ENCODE data around the gene MAGI3. TPM values are rescaled to one million over a fixed set of nuclear protein-coding genes. Genes with fewer than 3 reads are reported as not detected.

MAGI3 gene
- polyA plus RNA-seq, 2 of the 4 experiments (the other 2 are of a cell fraction) = 3.8 to 7.9 TPM

- ATAC-seq (no peak), FAIRE-seq (no peak)
- CTCF ChIA-PET = interaction anchor here (1.6 kb wide), 1 partner anchor 468 kb away, joined by 3 read pairs; no protein-coding TSS in a partner anchor
Measured at GRCh38 chr1:113608399-113608798, 218.1 kb downstream of the MAGI3 start.

DNA sequence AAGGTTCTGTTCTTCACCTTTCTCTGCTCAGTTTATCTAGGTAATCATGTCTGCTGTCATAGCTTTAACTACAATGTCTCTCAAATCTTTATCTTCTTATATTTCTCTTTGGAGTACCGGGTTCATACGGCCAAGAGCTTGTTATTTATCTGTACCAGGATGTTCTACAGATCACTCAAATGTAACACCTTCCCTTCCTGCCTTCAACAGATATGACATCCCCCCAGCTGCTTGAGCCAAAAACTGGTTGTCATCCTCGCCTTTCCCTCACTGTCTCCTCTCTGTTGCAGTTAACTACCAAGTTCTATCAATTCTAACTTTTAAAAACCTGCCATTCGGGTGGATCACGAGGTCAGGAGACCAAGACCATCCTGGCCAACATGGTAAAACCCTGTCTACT, 220.1 kb downstream of the MAGI3 start:
- H3K9me3 ChIP-seq = no peaks in the 10 kb centered on the region
- no peak overlapping the region for H3K27ac ChIP-seq
- CTCF ChIA-PET = no interaction called here
- no peak for ATAC-seq
- no peak overlapping the region for H3K4me3 ChIP-seq
- no peak overlapping the region for H3K4me2 ChIP-seq
- no peak for DNase-seq (ENCODE audit: low read depth in 1 of 2, low spot score in 1 of 2)
- 97% methylated on average over 5 of the region's 5 CpGs for WGBS (ENCODE audit: missing lambda C conversion rate)
- POLR2A ChIA-PET = no interaction called here
- 0 out of 3 replicates have a peak, but pooled peaks cover 3% of the 10 kb centered on the region for H3K4me1 ChIP-seq
- TF ChIP-seq ATOH8 (CRISPR knock-in tag; IDR thresholded peaks at IDR 0.05; ENCODE audit: low read depth) (no peak), GATA3 (IDR thresholded peaks at IDR 0.05; ENCODE audit: borderline replicate concordance) (no peak), CEBPB (IDR thresholded peaks at IDR 0.05) (no peak), ZSCAN20 (CRISPR knock-in tag; IDR thresholded peaks at IDR 0.05) (no peak), JUNB (IDR thresholded peaks at IDR 0.05) (no peak), ESRRA (IDR thresholded peaks at IDR 0.05; ENCODE audit: borderline replicate concordance, low read length) (no peak), HOXB13 (CRISPR knock-in tag; IDR thresholded peaks at IDR 0.05; ENCODE audit: low read depth) (no peak), ZNF302 (CRISPR knock-in tag; IDR thresholded peaks at IDR 0.05) (no peak), RAD21 (conservative IDR thresholded peaks at IDR 0.05 in 1 of 2, IDR thresholded peaks at IDR 0.05 in 1 of 2) (no peak), TFCP2L1 (CRISPR knock-in tag; IDR thresholded peaks at IDR 0.05) (no peak), SMC3 (IDR thresholded peaks at IDR 0.05) (no peak), NR3C1 (IDR thresholded peaks at IDR 0.05) (no peak), POLR2AphosphoS2 (conservative IDR thresholded peaks at IDR 0.05; ENCODE audit: low read length) (no peak), RARB (CRISPR knock-in tag; IDR thresholded peaks at IDR 0.05) (no peak), NPAS2 (CRISPR knock-in tag; IDR thresholded peaks at IDR 0.05; ENCODE audit: borderline replicate concordance) (no peak), JUN (IDR thresholded peaks at IDR 0.05) (no peak), CTCF (IDR thresholded peaks at IDR 0.05) (no peak)
- TF ChIP-seq, protein P1, sequence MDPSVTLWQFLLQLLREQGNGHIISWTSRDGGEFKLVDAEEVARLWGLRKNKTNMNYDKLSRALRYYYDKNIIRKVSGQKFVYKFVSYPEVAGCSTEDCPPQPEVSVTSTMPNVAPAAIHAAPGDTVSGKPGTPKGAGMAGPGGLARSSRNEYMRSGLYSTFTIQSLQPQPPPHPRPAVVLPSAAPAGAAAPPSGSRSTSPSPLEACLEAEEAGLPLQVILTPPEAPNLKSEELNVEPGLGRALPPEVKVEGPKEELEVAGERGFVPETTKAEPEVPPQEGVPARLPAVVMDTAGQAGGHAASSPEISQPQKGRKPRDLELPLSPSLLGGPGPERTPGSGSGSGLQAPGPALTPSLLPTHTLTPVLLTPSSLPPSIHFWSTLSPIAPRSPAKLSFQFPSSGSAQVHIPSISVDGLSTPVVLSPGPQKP (IDR thresholded peaks at IDR 0.05; ENCODE audit: low read depth, low read length) = no peak
- TF ChIP-seq, protein P2, sequence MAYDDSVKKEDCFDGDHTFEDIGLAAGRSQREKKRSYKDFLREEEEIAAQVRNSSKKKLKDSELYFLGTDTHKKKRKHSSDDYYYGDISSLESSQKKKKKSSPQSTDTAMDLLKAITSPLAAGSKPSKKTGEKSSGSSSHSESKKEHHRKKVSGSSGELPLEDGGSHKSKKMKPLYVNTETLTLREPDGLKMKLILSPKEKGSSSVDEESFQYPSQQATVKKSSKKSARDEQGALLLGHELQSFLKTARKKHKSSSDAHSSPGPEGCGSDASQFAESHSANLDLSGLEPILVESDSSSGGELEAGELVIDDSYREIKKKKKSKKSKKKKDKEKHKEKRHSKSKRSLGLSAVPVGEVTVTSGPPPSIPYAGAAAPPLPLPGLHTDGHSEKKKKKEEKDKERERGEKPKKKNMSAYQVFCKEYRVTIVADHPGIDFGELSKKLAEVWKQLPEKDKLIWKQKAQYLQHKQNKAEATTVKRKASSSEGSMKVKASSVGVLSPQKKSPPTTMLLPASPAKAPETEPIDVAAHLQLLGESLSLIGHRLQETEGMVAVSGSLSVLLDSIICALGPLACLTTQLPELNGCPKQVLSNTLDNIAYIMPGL (CRISPR knock-in tag; IDR thresholded peaks at IDR 0.05; ENCODE audit: borderline replicate concordance) = no peak
- no peak for FAIRE-seq

More at GRCh38 chr1:113608399-113608798, 218.1 kb downstream of the MAGI3 start:
- H3K4me3 ChIP-seq = no peak overlapping the region
- no peak for DNase-seq (ENCODE audit: low read depth in 1 of 2, low spot score in 1 of 2)
- no peak overlapping the region for H3K4me2 ChIP-seq
- H3K9me3 ChIP-seq = no peaks in the 10 kb centered on the region
- POLR2A ChIA-PET = no interaction called here
- TF ChIP-seq KDM5A (IDR thresholded peaks at IDR 0.05) = no peak
- TF ChIP-seq JUN (IDR thresholded peaks at IDR 0.05) = no peak
- TF ChIP-seq TFCP2L1 (CRISPR knock-in tag; IDR thresholded peaks at IDR 0.05) = no peak
- TF ChIP-seq HOXB13 (CRISPR knock-in tag; IDR thresholded peaks at IDR 0.05; ENCODE audit: low read depth) = no peak
- TF ChIP-seq EP300 (IDR thresholded peaks at IDR 0.05) = no peak
- no peak for TF ChIP-seq SREBF2 (IDR thresholded peaks at IDR 0.05)
- no peak for TF ChIP-seq NFE2L2 (conservative IDR thresholded peaks at IDR 0.05; ENCODE audit: low read length)
- no peak for TF ChIP-seq ZC3H11A (IDR thresholded peaks at IDR 0.05)
- TF ChIP-seq, protein P3, sequence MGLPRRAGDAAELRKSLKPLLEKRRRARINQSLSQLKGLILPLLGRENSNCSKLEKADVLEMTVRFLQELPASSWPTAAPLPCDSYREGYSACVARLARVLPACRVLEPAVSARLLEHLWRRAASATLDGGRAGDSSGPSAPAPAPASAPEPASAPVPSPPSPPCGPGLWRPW (IDR thresholded peaks at IDR 0.05) = no peak
- TF ChIP-seq ZNF302 (CRISPR knock-in tag; IDR thresholded peaks at IDR 0.05) = no peak
- H3K27ac ChIP-seq = no peak overlapping the region
- 0 out of 3 replicates have a peak, but pooled peaks cover 3% of the 10 kb centered on the region for H3K4me1 ChIP-seq
- WGBS (ENCODE audit: missing lambda C conversion rate) = 78% methylated on average over 2 of the region's 3 CpGs

All from A549 (cell line).